PC-9 (cell line): Measurements from ENCODE around the gene IRS2. TPM values are rescaled to one million over a fixed set of nuclear protein-coding genes. Genes with fewer than 3 reads are reported as not detected.

ENCODE experiments used
- BruUV-seq: library from RNA; stranded (reverse); fragments of 400-500 nt; replicated peaks from 2 replicates; lab custom pipeline; 2021; lab: Mats Ljungman, UMichigan
- CTCF ChIA-PET: fragments of 300-600 bp; sonication (Branson Sonifier 250); formaldehyde crosslinking; loops from one replicate; lab custom pipeline; 2022; ENCODE audit warnings: antibody characterized with exemption; lab: Charles Lee
- POLR2A ChIA-PET: fragments of 300-600 bp; sonication (Branson Sonifier 250); formaldehyde crosslinking; loops from one replicate; lab custom pipeline; 2022; ENCODE audit warnings: antibody characterized with exemption; ENCODE audit not compliant: unreplicated experiment; lab: Charles Lee
- DNase-seq, 2 experiments: peaks; one replicate each; pipeline versions ENCODE4 v3.0.0 to v3.0.0-alpha.2; 2015 to 2022; ENCODE audit warnings: mixed read lengths in 1 of 2
- H2AFZ ChIP-seq: fragments of 200-600 bp; sonication (generic); 2 replicates; pipeline ENCODE4 v1.8.1; 2017; ENCODE audit warnings: antibody characterized with exemption
- H3F3A ChIP-seq: fragments of 200-600 bp; sonication (generic); 2 replicates; pipeline ENCODE4 v1.8.1; 2017; ENCODE audit warnings: antibody characterized with exemption, mild to moderate bottlenecking, low read depth; ENCODE audit not compliant: insufficient read depth
- H3K27ac ChIP-seq: fragments of 200-600 bp; sonication (generic); 2 replicates; pipeline ENCODE4 v1.6.1; 2016; ENCODE audit warnings: mixed run types
- H3K27me3 ChIP-seq: fragments of 200-600 bp; sonication (generic); 2 replicates; pipeline ENCODE4 v1.6.1; 2016; ENCODE audit warnings: low read depth, mixed run types; ENCODE audit not compliant: insufficient read depth
- H3K36me3 ChIP-seq: fragments of 200-600 bp; sonication (generic); 2 replicates; pipeline ENCODE4 v1.6.1; 2016; ENCODE audit warnings: low read depth, mixed run types
- H3K4me1 ChIP-seq: fragments of 200-600 bp; sonication (generic); replicated peaks from 2 replicates; pipeline ENCODE4 v1.6.1; 2016; ENCODE audit warnings: mixed run types; ENCODE audit not compliant: insufficient read depth
- H3K4me2 ChIP-seq: fragments of 200-600 bp; sonication (generic); 2 replicates; pipeline ENCODE4 v1.6.1; 2017; ENCODE audit warnings: mixed run types
- H3K4me3 ChIP-seq: fragments of 200-600 bp; sonication (generic); 2 replicates; pipeline ENCODE4 v1.6.1; 2016; ENCODE audit warnings: mixed run types
- H3K79me2 ChIP-seq: fragments of 200-600 bp; sonication (generic); 2 replicates; pipeline ENCODE4 v1.6.1; 2017; ENCODE audit warnings: low read depth, mixed run types
- H3K9me2 ChIP-seq: fragments of 200-600 bp; sonication (generic); 2 replicates; pipeline ENCODE4 v1.8.1; 2017; ENCODE audit warnings: mild to moderate bottlenecking; ENCODE audit not compliant: insufficient read depth
- H3K9me3 ChIP-seq: fragments of 200-600 bp; sonication (generic); 2 replicates; pipeline ENCODE4 v1.8.1; 2016; ENCODE audit warnings: low read depth; ENCODE audit not compliant: insufficient read depth
- H4K20me1 ChIP-seq: fragments of 200-600 bp; sonication (generic); 2 replicates; pipeline ENCODE4 v1.8.1; 2017; ENCODE audit not compliant: insufficient read depth
- CTCF ChIP-seq: fragments of 200-600 bp; sonication (generic); conservative IDR thresholded peaks from 2 replicates; pipeline ENCODE4 v1.6.1; 2017; ENCODE audit warnings: mixed run types, antibody characterized with exemption, mild to moderate bottlenecking, moderate library complexity
- EZH2 ChIP-seq: fragments of 200-600 bp; sonication (generic); IDR thresholded peaks from 2 replicates; pipeline ENCODE4 v1.8.0; 2017; ENCODE audit warnings: antibody characterized with exemption, low read depth
- intact Hi-C: fragments of 100-400 bp; cut with micrococcal nuclease; formaldehyde crosslinking; loops from one replicate; pipeline ENCODE4 v1.10.0; 2022; ENCODE audit not compliant: unreplicated experiment
- total RNA-seq: library from RNA; stranded (reverse); gene quantifications from 2 replicates; pipeline ENCODE4 v1.2.3, GENCODE V29; 2021

IRS2 gene
- total RNA-seq, 1 experiment from 2014 or later, result 31.3 TPM

DNA sequence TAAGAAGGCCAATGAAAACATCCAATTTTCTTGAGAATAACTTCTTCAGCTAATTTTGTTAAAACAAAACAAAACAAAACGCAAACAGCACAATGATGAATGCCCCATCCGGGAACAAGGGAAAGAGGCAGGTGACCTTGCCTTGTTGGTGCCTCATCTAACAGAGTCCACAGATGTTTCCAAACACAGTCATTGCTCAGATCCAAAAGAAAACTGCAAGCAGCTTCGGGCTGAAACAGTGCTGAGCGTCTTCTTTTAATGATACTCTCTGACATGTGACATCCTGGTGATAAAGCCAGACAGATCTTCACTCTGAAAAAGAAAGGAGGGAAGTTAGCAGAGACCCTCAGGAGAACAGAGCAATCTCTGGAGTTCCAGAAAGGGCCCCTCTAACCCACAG, 30.4 kb downstream of the IRS2 start:
- Histone ChIP-seq H3K4me1 (no peaks in the 10 kb centered on the region), H3K79me2 (peaks cover 80% of the 10 kb centered on the region), H3K27ac (no peak overlapping the region), H2AFZ (no peak overlapping the region), H3F3A (peaks cover 94% of the 10 kb centered on the region), H3K9me3 (no peaks in the 10 kb centered on the region), H3K4me3 (no peak overlapping the region), H3K36me3 (peaks cover 83% of the 10 kb centered on the region), H3K9me2 (no peaks in the 10 kb centered on the region), H4K20me1 (peaks cover 51% of the 10 kb centered on the region), H3K4me2 (no peak overlapping the region), H3K27me3 (no peaks in the 10 kb centered on the region)
- BruUV-seq, result no TSS peak
- CTCF ChIA-PET, result no interaction called here
- intact Hi-C loops, result no loop called here
- no peak for DNase-seq
- POLR2A ChIA-PET, result interaction anchor here (0.6 kb wide), 1 partner anchor 487 kb away, joined by 3 read pairs; no protein-coding TSS in a partner anchor
- TF ChIP-seq EZH2, result no peak
- no peak for TF ChIP-seq CTCF

DNA sequence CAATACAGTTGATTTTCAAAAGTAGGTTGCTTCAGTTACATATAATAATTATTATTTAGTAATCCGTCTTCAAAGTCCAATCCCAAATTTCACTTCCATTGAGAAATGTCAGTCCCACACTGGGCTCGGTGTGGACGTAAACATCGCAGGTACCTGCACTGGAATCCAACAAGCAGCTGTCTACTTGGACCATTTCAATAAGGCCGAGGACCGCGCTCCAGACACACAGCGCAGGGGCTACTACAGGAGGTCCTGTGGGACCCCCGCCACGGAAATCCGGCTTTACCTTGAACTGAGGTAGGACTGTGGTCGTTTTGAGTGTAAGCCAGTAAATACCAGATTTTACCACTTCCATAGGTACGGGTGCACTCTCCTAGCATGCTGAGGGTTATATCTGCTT, 30.8 kb downstream of the IRS2 start:
- no peak overlapping the region for H2AFZ ChIP-seq
- POLR2A ChIA-PET, result interaction anchor here (0.6 kb wide), 1 partner anchor 486 kb away, joined by 3 read pairs; no protein-coding TSS in a partner anchor
- CTCF ChIA-PET, result no interaction called here
- H3K27me3 ChIP-seq, result no peaks in the 10 kb centered on the region
- TF ChIP-seq CTCF, result no peak
- TF ChIP-seq EZH2, result no peak
- no peaks in the 10 kb centered on the region for H3K9me3 ChIP-seq
- H4K20me1 ChIP-seq, result peaks cover 47% of the 10 kb centered on the region
- peaks cover 82% of the 10 kb centered on the region for H3K36me3 ChIP-seq
- no peak for DNase-seq
- H3K9me2 ChIP-seq, result no peaks in the 10 kb centered on the region
- H3F3A ChIP-seq, result peaks cover 96% of the 10 kb centered on the region
- BruUV-seq, result no TSS peak
- no peaks in the 10 kb centered on the region for H3K4me1 ChIP-seq
- intact Hi-C loops, result no loop called here
- no peak overlapping the region for H3K4me2 ChIP-seq
- H3K79me2 ChIP-seq, result peaks cover 76% of the 10 kb centered on the region
- no peak overlapping the region for H3K4me3 ChIP-seq
- no peak overlapping the region for H3K27ac ChIP-seq

- no TSS peak for BruUV-seq
- Histone ChIP-seq H3K36me3 (peaks cover 64% of the 10 kb centered on the region), H3K79me2 (peaks cover 35% of the 10 kb centered on the region), H4K20me1 (peaks cover 9% of the 10 kb centered on the region), H3K9me3 (no peaks in the 10 kb centered on the region), H3K27ac (no peak overlapping the region), H2AFZ (no peak overlapping the region), H3K9me2 (no peaks in the 10 kb centered on the region), H3K4me2 (no peak overlapping the region), H3K4me1 (peaks cover 17% of the 10 kb centered on the region; the same call in 1 of the 2 replicates), H3F3A (peaks cover 84% of the 10 kb centered on the region), H3K27me3 (no peaks in the 10 kb centered on the region), H3K4me3 (no peak overlapping the region)
- intact Hi-C loops, result no loop called here
- POLR2A ChIA-PET, result no interaction called here
- no peak for DNase-seq
- TF ChIP-seq EZH2, result no peak
- no peak for TF ChIP-seq CTCF
- CTCF ChIA-PET, result no interaction called here
Observed at GRCh38 chr13:109751477-109751876, 34.9 kb downstream of the IRS2 start.
